Fibroblast of lung (primary cell): ENCODE results near the gene TBC1D7.

ENCODE experiments used
- CTCF ChIP-seq, 2 donors: IDR thresholded peaks in 1 of 2; conservative IDR thresholded peaks in 1 of 2; 1 replicate in 1 of 2; 2 replicates in 1 of 2; pipeline ENCODE4 v1.5.1; 2011 to 2012; ENCODE audit warnings: low read length in 2 of 2, control low read depth in 1 of 2, inconsistent platforms in 1 of 2, low read depth in 1 of 2, mild to moderate bottlenecking in 1 of 2
- EZH2 ChIP-seq: IDR thresholded peaks from 2 replicates; pipeline ENCODE4 v1.5.1; 2012; ENCODE audit warnings: low read length, control low read depth, mild to moderate bottlenecking; ENCODE audit errors: missing control alignments

- TF ChIP-seq CTCF (conservative IDR thresholded peaks at IDR 0.05 in 1 of 2, IDR thresholded peaks at IDR 0.05 in 1 of 2; ENCODE audit: low read depth in 1 of 2, low read length in 2 of 2) (no peak), EZH2 (no peak)
Measured at GRCh38 chr6:13373488-13373886, 45.1 kb upstream of the TBC1D7 start.
